Heart left ventricle (tissue), 16 donors: ENCODE measurements around the gene MYO5B. TPM values are rescaled to one million over a fixed set of nuclear protein-coding genes. Genes with fewer than 3 reads are reported as not detected.

ENCODE experiments used
- ATAC-seq, 4 donors: fragments of 200-7000 bp; cut with Tn5 transposase; one replicate each; pipeline ENCODE4 v1.9.1; 2020 to 2022; ENCODE audit warnings: moderate library complexity in 4 of 4, mild to moderate bottlenecking in 3 of 4, moderate number of reproducible peaks in 1 of 4
- DNase-seq, 5 donors: peaks; one replicate each; pipeline ENCODE4 v3.0.0-alpha.2; 2020
- H3K27ac ChIP-seq, 12 donors: fragments of 200-600 bp; sonication (generic) in 4 of 12; one replicate each; pipeline versions ENCODE4 v1.5.0 to v1.8.0; 2016 to 2022; ENCODE audit warnings: mild to moderate bottlenecking in 2 of 12
- H3K27me3 ChIP-seq, 9 donors: fragments of 200-600 bp; sonication (generic) in 2 of 9; one replicate each; pipeline versions ENCODE4 v1.5.1 to v1.8.0; 2016 to 2022; ENCODE audit warnings: mild to moderate bottlenecking in 3 of 9
- H3K36me3 ChIP-seq, 9 donors: fragments of 200-600 bp; sonication (generic) in 2 of 9; one replicate each; pipeline versions ENCODE4 v1.5.0 to v1.8.0; 2018 to 2022; ENCODE audit warnings: mild to moderate bottlenecking in 2 of 9
- H3K4me1 ChIP-seq, 12 donors: fragments of 200-600 bp; sonication (generic) in 4 of 12; one replicate each; pipeline versions ENCODE4 v1.5.0 to v1.8.0; 2016 to 2022; ENCODE audit warnings: mild to moderate bottlenecking in 3 of 12
- H3K4me3 ChIP-seq, 12 donors: fragments of 200-600 bp; sonication (generic) in 4 of 12; one replicate each; pipeline versions ENCODE4 v1.5.0 to v1.8.0; 2017 to 2022; ENCODE audit warnings: mild to moderate bottlenecking in 9 of 12, moderate library complexity in 4 of 12
- H3K9me3 ChIP-seq, 12 donors: fragments of 200-600 bp; sonication (generic) in 4 of 12; one replicate each; pipeline versions ENCODE4 v1.5.0 to v1.8.0; 2016 to 2022; ENCODE audit warnings: mild to moderate bottlenecking in 1 of 12
- POLR2A ChIP-seq, 2 donors: fragments of 450-650 bp; IDR thresholded peaks; one replicate each; pipeline ENCODE4 v1.6.1; 2017; ENCODE audit warnings: antibody characterized with exemption in 2 of 2, mild to moderate bottlenecking in 2 of 2, moderate library complexity in 2 of 2
- WGBS, 4 donors: extraction: QIAGEN DNeasy Blood & Tissue Kit in 2 of 4; methylation state at CpG; one replicate each; pipeline versions ENCODE4 v1.1.5 to v1.1.7; 2013 to 2018; 5-methylcytosine and 5-hydroxymethylcytosine counted together
- intact Hi-C, 10 donors: fragments of 100-400 bp; cut with DNase I; formaldehyde crosslinking; loops; one replicate each; pipeline versions ENCODE4 v1.11.1 to v1.14.2; 2022
- polyA plus RNA-seq, 2 donors: library from polyadenylated mRNA; stranded (reverse); fragments of 200-250 nt; gene quantifications; one replicate each; pipeline ENCODE4 v1.2.3, GENCODE V29; 2013
- total RNA-seq, 9 donors: library from RNA; depleted of rRNA in 2 of 9; stranded (reverse); fragments of >200 nt in 2 of 9; fragmentation: NEBNext Ultra II Directional in 3 of 9; extraction: Animal tissue kit (Norgen Biotek cat#: 25700) in 3 of 9; gene quantifications; one replicate each; pipeline versions ENCODE4 v1.1.0 to v1.2.4, GENCODE V29; 2016 to 2023
- TF ChIP-seq, protein P1 (sequence below), 12 donors: fragments of 200-600 bp; sonication (generic) in 4 of 12; IDR thresholded peaks; one replicate each; pipeline versions ENCODE4 v1.5.0 to v1.8.0; 2018 to 2022; ENCODE audit warnings: antibody characterized with exemption in 12 of 12, mild to moderate bottlenecking in 5 of 12
- donor health status: ischemic (EF 13 %, LVEDD 7.1; RV severe dilation, severe dysfunction).
- donor health status: healthy with polysubstance abuse.
- donor health status: DM: no; HTN: yes; CAD: no.
- donor health status: DM: no; HTN: no; CAD: no.
- donor health status: ischemic (EF 25% LVEDD 6.9; RV normal size, moderate dysfunction).
- donor health status: ischemic (EF 25% LVEDD 5.7; RV mildly dilated, moderate dysfunction).
- donor health status: healthy.
- donor health status: DM: yes; HTN: yes; CAD: no.
- donor health status: ischemic (EF 35%, LVEDD 5.7; RV mildly dilated, moderate dysfunction).
- donor health status: nonischemic (EF 11% LVEDD 7.7; RV severe dilation, severe dysfunction).
- donor health status: DM: yes; HTN: yes; CAD: no.
- donor health status: PGD.
- donor health status: ischemic (EF 29% LVEDD 5.4; RV normal size, mild dysfunction).
- donor health status: nonischemic (EF 23%, LVEDD 6.1; RV moderate dilation, normal function).

The MYO5B gene
- total and polyA plus RNA-seq, 11 donors, result 0.51 to 5.9 (median 1.4) TPM

DNA sequence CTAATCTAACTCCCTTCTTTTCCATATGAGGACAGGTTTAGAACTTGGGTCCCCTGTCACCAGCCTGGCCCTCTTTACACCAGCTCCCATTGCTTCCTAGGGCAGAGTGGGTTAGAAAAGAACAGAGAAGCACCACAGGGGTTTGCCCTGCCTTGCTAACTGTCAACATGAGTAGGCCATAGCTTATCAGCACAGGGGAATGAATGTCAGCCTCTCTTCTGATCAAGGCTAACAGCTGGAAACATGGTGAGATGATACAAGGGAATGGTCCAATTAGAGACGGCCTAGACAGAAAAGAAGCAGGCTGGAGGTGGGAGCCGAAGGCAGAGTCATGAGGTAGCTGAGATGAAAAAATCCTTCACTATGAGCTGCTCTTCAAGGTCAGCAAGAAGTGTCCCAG lies 192.2 kb downstream of the MYO5B start:
- Histone ChIP-seq H3K4me3 (no peak overlapping the region), H3K9me3 (no peaks in the 10 kb centered on the region), H3K27ac (no peak overlapping the region), H3K27me3 (peaks cover 0 to 40% (median 7%) of the 10 kb centered on the region in 9 donors), H3K36me3 (no peaks in the 10 kb centered on the region), H3K4me1 (peaks cover 0 to 2% (median 0%) of the 10 kb centered on the region in 12 donors)
- ATAC-seq, result no peak
- DNase-seq, result no peak
- TF ChIP-seq, protein P1, sequence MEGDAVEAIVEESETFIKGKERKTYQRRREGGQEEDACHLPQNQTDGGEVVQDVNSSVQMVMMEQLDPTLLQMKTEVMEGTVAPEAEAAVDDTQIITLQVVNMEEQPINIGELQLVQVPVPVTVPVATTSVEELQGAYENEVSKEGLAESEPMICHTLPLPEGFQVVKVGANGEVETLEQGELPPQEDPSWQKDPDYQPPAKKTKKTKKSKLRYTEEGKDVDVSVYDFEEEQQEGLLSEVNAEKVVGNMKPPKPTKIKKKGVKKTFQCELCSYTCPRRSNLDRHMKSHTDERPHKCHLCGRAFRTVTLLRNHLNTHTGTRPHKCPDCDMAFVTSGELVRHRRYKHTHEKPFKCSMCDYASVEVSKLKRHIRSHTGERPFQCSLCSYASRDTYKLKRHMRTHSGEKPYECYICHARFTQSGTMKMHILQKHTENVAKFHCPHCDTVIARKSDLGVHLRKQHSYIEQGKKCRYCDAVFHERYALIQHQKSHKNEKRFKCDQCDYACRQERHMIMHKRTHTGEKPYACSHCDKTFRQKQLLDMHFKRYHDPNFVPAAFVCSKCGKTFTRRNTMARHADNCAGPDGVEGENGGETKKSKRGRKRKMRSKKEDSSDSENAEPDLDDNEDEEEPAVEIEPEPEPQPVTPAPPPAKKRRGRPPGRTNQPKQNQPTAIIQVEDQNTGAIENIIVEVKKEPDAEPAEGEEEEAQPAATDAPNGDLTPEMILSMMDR (IDR thresholded peaks at IDR 0.05), result no peak
- no peak for TF ChIP-seq POLR2A (IDR thresholded peaks at IDR 0.05)
- intact Hi-C loops, result loop anchor here in 2 of 10 donors (10.0 kb wide), 2 partner anchors 182 to 192 kb away; partner anchors contain the start of gene MYO5B (in 1 of the 2)
- 51 to 78% (median 62%) methylated on average over 2 of the region's 2 CpGs for WGBS, 4 donors

DNA sequence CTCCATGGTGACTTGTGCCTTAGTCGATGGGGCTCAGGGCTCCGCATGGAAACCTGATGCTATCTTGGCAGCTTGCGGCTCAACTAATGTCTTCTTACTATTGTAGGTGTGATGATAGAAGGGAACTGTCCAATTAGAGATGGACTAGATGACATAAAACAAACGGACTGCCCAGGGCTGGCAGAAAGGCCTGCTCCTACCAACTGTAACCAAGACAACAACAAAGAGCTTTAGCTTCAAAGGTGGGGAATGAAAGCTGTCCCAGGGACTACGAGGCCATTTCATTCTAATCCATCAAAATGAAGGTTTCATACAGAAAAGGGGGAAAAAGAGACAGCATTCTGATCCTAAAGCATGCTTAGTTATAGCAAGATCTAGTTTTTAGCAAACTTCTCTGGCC lies 194.7 kb downstream of the MYO5B start:
- Histone ChIP-seq H3K27ac (no peak overlapping the region), H3K4me3 (no peak overlapping the region), H3K9me3 (peaks cover 0 to 5% (median 0%) of the 10 kb centered on the region in 12 donors), H3K27me3 (peaks cover 0 to 38% (median 7%) of the 10 kb centered on the region in 9 donors), H3K36me3 (no peaks in the 10 kb centered on the region), H3K4me1 (peaks cover 0 to 6% (median 0%) of the 10 kb centered on the region in 12 donors)
- intact Hi-C loops, result loop anchor here in 2 of 10 donors (10.0 kb wide), 2 partner anchors 185 to 195 kb away; partner anchors contain the start of gene MYO5B (in 1 of the 2)
- ATAC-seq (no peak), DNase-seq (no peak)
- WGBS, 4 donors, result 75 to 87% (median 82%) methylated on average over 5 of the region's 5 CpGs
- TF ChIP-seq POLR2A (IDR thresholded peaks at IDR 0.05), result no peak
- TF ChIP-seq, protein P1 (IDR thresholded peaks at IDR 0.05), result no peak

DNA sequence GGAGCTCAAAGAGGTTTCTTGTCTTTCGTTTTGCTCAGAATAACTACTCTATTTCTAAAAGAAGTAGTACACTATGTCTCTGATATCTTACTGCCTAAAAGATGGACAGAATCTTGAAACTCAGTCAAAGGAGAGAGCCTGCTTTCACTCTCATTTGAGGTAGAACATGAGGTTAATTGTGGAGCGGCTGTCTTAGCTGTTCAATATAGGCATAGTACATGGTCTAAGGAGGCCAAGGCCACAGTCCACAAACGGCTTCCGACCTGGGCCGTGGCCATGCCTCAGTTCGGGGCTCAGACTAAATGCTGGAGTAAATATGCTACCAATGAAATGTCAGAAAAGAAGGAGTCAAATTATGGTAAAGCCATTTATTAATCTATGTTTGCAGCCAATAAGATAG lies 195.8 kb downstream of the MYO5B start:
- intact Hi-C loops, result no loop called here
- DNase-seq (no peak), ATAC-seq (no peak)
- H3K4me3 ChIP-seq, result no peak overlapping the region
- TF ChIP-seq, protein P1 (IDR thresholded peaks at IDR 0.05), result no peak
- TF ChIP-seq POLR2A (IDR thresholded peaks at IDR 0.05), result no peak
- H3K36me3 ChIP-seq, result no peaks in the 10 kb centered on the region
- peaks cover 0 to 6% (median 0%) of the 10 kb centered on the region in 12 donors for H3K4me1 ChIP-seq
- WGBS, 4 donors, result 80 to 87% (median 82%) methylated on average over 6 of the region's 6 CpGs
- H3K27me3 ChIP-seq, result peaks cover 0 to 30% (median 7%) of the 10 kb centered on the region in 9 donors
- peaks cover 0 to 5% (median 0%) of the 10 kb centered on the region in 12 donors for H3K9me3 ChIP-seq
- H3K27ac ChIP-seq, result no peak overlapping the region

DNA sequence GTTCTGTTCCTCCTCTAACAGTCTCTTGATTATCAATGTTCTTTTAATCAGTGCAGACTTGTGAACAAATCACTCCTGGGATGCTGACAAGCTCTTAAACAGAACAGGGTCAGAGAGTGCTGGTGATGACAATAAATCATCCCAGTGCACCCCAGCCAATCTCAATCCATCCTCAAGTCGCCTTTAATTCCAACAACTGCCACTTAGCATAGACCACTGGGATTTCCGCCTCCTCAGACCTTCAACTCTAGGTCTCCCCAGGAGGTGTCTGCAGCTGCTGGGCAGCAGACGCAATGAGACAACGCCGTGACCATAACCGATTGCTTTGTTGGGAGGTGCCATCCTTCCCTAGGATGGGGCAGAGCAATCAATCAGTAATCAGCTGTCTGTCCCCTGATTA lies 197.4 kb downstream of the MYO5B start:
- ATAC-seq, result peak in 1 of 4 donors; percentile 75
- Histone ChIP-seq H3K4me1 (peaks cover 0 to 6% (median 0%) of the 10 kb centered on the region in 12 donors), H3K9me3 (peaks cover 0 to 5% (median 0%) of the 10 kb centered on the region in 12 donors), H3K4me3 (no peak overlapping the region), H3K27ac (peak overlapping the region in 1 of 12 donors; percentile 2), H3K36me3 (no peaks in the 10 kb centered on the region), H3K27me3 (peaks cover 0 to 17% (median 4%) of the 10 kb centered on the region in 9 donors)
- TF ChIP-seq, protein P1 (IDR thresholded peaks at IDR 0.05), result no peak
- no peak for TF ChIP-seq POLR2A (IDR thresholded peaks at IDR 0.05)
- 26 to 34% (median 30%) methylated on average over 6 of the region's 6 CpGs for WGBS, 4 donors
- no peak for DNase-seq
- intact Hi-C loops, result no loop called here
